MM.1S (cell line): ENCODE results near the gene HSPA1B.
"Not testable (repeated sequence)": the region's sequence is repeated elsewhere in the genome, so short reads cannot be mapped to it uniquely, and the experiment has no call there.

ENCODE experiments used
- EZH2phosphoT487 ChIP-seq: fragments of 300-600 bp; sonication (generic); IDR thresholded peaks from 2 replicates; pipeline ENCODE4 v1.6.1; 2018; ENCODE audit warnings: antibody characterized with exemption, low read length
- TF ChIP-seq, protein P1 (sequence below): fragments of 300-600 bp; sonication (generic); IDR thresholded peaks from 2 replicates; pipeline ENCODE4 v1.5.1; 2016; ENCODE audit warnings: antibody characterized with exemption, low read length, mixed read lengths

DNA sequence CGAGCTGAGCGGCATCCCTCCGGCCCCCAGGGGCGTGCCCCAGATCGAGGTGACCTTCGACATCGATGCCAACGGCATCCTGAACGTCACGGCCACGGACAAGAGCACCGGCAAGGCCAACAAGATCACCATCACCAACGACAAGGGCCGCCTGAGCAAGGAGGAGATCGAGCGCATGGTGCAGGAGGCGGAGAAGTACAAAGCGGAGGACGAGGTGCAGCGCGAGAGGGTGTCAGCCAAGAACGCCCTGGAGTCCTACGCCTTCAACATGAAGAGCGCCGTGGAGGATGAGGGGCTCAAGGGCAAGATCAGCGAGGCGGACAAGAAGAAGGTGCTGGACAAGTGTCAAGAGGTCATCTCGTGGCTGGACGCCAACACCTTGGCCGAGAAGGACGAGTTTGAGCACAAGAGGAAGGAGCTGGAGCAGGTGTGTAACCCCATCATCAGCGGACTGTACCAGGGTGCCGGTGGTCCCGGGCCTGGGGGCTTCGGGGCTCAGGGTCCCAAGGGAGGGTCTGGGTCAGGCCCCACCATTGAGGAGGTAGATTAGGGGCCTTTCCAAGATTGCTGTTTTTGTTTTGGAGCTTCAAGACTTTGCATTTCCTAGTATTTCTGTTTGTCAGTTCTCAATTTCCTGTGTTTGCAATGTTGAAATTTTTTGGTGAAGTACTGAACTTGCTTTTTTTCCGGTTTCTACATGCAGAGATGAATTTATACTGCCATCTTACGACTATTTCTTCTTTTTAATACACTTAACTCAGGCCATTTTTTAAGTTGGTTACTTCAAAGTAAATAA lies 10.2 kb upstream of the HSPA1B start:
- not testable (repeated sequence) for TF ChIP-seq EZH2phosphoT487
- TF ChIP-seq, protein P1, sequence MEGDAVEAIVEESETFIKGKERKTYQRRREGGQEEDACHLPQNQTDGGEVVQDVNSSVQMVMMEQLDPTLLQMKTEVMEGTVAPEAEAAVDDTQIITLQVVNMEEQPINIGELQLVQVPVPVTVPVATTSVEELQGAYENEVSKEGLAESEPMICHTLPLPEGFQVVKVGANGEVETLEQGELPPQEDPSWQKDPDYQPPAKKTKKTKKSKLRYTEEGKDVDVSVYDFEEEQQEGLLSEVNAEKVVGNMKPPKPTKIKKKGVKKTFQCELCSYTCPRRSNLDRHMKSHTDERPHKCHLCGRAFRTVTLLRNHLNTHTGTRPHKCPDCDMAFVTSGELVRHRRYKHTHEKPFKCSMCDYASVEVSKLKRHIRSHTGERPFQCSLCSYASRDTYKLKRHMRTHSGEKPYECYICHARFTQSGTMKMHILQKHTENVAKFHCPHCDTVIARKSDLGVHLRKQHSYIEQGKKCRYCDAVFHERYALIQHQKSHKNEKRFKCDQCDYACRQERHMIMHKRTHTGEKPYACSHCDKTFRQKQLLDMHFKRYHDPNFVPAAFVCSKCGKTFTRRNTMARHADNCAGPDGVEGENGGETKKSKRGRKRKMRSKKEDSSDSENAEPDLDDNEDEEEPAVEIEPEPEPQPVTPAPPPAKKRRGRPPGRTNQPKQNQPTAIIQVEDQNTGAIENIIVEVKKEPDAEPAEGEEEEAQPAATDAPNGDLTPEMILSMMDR: not testable (repeated sequence)
